GM06990 (cell line): ENCODE data around the gene IL9.

Experiments
- DNase-seq: peaks from one replicate; pipeline ENCODE4 v3.0.0-alpha.2; 2011; ENCODE audit not compliant: insufficient read length; ENCODE audit errors: extremely low read depth
- H3K27me3 ChIP-seq: replicated peaks from 2 replicates; pipeline ENCODE4 v1.6.0; 2011; ENCODE audit warnings: low read length; ENCODE audit not compliant: control insufficient read depth, insufficient read depth
- H3K36me3 ChIP-seq: 2 replicates; pipeline ENCODE4 v1.5.1; 2011; ENCODE audit warnings: low read length; ENCODE audit not compliant: control insufficient read depth, insufficient read depth
- H3K4me3 ChIP-seq: replicated peaks from 2 replicates; pipeline ENCODE4 v1.5.1; 2011; ENCODE audit warnings: low read depth, mild to moderate bottlenecking, control low read depth, low read length
- TF ChIP-seq, protein P1 (sequence below): IDR thresholded peaks from 2 replicates; pipeline ENCODE4 v1.5.1; 2011; ENCODE audit warnings: low read length, control low read depth, mild to moderate bottlenecking, inconsistent platforms; ENCODE audit not compliant: insufficient read depth, poor library complexity, severe bottlenecking

The IL9 gene

DNA sequence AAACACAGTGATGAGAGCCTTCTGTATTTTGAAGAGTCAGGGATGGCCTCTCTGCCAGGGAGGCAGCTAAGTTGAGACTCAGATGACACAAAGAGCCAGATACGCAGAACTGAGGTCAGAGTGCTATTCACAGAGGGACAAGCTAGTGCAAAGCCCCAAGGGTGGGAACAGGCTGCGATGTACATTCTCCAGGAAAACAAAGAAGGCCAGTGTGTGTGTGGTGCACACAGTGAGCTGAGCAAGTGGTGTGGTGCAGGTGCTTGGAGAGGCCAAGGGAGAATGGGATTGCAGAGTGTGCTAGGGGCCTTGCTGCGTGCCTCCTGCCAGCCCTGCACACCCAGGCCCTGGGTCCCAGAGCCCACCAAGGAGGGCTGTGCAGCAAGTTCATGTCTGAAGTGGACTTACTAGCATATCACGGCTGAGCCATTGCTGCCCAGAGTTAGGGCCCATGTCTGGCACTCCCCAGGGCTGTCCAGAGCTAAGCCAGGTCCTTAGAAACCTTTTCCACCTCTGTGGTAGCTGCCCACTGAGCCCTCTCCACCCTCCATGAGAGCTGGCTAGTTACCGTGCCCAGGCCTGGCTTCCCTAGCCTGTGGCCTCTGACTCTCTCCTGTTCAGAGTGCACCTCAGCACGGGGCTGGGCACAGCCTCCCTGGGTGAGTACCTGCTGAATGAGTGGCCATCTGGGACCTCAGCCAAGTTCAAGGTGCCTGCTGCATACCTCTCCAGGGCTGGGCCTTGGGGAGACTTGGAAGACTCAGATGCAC is 51.9 kb downstream of the IL9 start:
- Histone ChIP-seq H3K27me3 (peaks cover 1% of the 10 kb centered on the region), H3K36me3 (no peaks in the 10 kb centered on the region), H3K4me3 (no peak overlapping the region)
- no peak for DNase-seq
- TF ChIP-seq, protein P1, sequence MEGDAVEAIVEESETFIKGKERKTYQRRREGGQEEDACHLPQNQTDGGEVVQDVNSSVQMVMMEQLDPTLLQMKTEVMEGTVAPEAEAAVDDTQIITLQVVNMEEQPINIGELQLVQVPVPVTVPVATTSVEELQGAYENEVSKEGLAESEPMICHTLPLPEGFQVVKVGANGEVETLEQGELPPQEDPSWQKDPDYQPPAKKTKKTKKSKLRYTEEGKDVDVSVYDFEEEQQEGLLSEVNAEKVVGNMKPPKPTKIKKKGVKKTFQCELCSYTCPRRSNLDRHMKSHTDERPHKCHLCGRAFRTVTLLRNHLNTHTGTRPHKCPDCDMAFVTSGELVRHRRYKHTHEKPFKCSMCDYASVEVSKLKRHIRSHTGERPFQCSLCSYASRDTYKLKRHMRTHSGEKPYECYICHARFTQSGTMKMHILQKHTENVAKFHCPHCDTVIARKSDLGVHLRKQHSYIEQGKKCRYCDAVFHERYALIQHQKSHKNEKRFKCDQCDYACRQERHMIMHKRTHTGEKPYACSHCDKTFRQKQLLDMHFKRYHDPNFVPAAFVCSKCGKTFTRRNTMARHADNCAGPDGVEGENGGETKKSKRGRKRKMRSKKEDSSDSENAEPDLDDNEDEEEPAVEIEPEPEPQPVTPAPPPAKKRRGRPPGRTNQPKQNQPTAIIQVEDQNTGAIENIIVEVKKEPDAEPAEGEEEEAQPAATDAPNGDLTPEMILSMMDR: no peak

DNA sequence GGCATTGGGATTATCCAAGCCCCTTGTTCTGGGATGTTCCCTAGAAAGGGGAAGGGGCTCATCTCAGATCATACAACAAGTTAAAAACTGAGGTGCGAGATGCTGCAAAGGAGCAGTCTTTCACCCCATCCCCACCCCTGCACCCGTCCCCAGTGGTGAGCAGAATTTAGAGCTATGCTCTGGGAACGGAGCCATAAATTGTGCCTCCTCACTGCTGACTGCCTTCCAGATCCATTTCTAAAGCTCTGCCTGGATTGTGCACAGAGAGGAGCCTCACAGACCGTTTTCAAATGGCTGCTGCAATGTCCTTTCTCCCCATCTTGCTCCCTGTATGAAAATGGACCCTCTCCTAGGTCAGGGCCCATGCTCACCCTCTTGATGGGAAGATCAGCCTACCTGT is 52.9 kb downstream of the IL9 start:
- Histone ChIP-seq H3K4me3 (no peak overlapping the region), H3K27me3 (peaks cover 1% of the 10 kb centered on the region), H3K36me3 (no peaks in the 10 kb centered on the region)
- DNase-seq: no peak
- TF ChIP-seq, protein P1: no peak
